Endothelial cell of umbilical vein (primary cell): ENCODE results near the gene RAPGEF6. TPM values are rescaled to one million over a fixed set of nuclear protein-coding genes. Genes with fewer than 3 reads are reported as not detected.

Experiments used
- BruUV-seq: library from RNA; stranded (reverse); fragments of 400-500 nt; replicated peaks from 2 replicates; lab custom pipeline; 2021; lab: Mats Ljungman, UMichigan
- CTCF ChIA-PET: fragments of 300-600, 350-600 bp; sonication (Branson Sonifier 250); formaldehyde crosslinking; loops from one replicate; lab custom pipeline; 2021; ENCODE audit warnings: antibody characterized with exemption, inconsistent platforms; lab: Charles Lee
- POLR2A ChIA-PET: fragments of 300-600, 350-600 bp; sonication (Branson Sonifier 250); formaldehyde crosslinking; loops from one replicate; lab custom pipeline; 2021; ENCODE audit warnings: antibody characterized with exemption, inconsistent platforms; lab: Charles Lee
- DNase-seq: peaks from one replicate; pipeline ENCODE4 v3.0.0-alpha.2; 2011; ENCODE audit warnings: low read depth, low spot score
- FAIRE-seq: peaks from 2 replicates; lab custom pipeline; 2011; peaks lifted over from hg19 to GRCh38; lab: Jason Lieb, UNC
- H2AFZ ChIP-seq: 2 replicates; pipeline ENCODE4 v1.6.0; 2012; ENCODE audit warnings: low read depth, low read length, control low read depth, inconsistent platforms
- H3K27ac ChIP-seq: 2 replicates; pipeline ENCODE4 v1.5.1; 2011; ENCODE audit warnings: low read depth, mild to moderate bottlenecking, control low read depth, low read length, moderate library complexity; ENCODE audit not compliant: insufficient read depth
- H3K27me3 ChIP-seq, 2 experiments: 2 replicates each; pipeline versions ENCODE4 v1.6.0 to v1.6.1; 2011; ENCODE audit warnings: low read length in 2 of 2, mixed read lengths in 1 of 2; ENCODE audit not compliant: control insufficient read depth in 2 of 2, insufficient read depth in 2 of 2
- H3K36me3 ChIP-seq, 2 experiments: 2 replicates in 1 of 2; 3 replicates in 1 of 2; pipeline ENCODE4 v1.5.1; 2011; ENCODE audit warnings: low read length in 2 of 2, mild to moderate bottlenecking in 1 of 2, moderate library complexity in 1 of 2; ENCODE audit not compliant: control insufficient read depth in 2 of 2, insufficient read depth in 2 of 2; ENCODE audit errors: extremely low read depth in 1 of 2
- H3K4me1 ChIP-seq: 3 replicates; pipeline ENCODE4 v1.5.1; 2011; ENCODE audit warnings: mild to moderate bottlenecking, low read length; ENCODE audit not compliant: control insufficient read depth, insufficient read depth; ENCODE audit errors: extremely low read depth
- H3K4me2 ChIP-seq: 2 replicates; pipeline ENCODE4 v1.6.1; 2011; ENCODE audit warnings: low read length, control low read depth, mixed read lengths; ENCODE audit not compliant: insufficient read depth
- H3K4me3 ChIP-seq, 3 experiments: fragments of 200-600 bp in 1 of 3; sonication (generic), shearing (Covaris generic) in 1 of 3; replicated peaks in 1 of 3; 2 replicates each; pipeline ENCODE4 v1.5.1; 2011 to 2016; ENCODE audit warnings: control low read depth in 3 of 3, low read length in 3 of 3, mild to moderate bottlenecking in 2 of 3, inconsistent platforms in 1 of 3, low read depth in 1 of 3, moderate library complexity in 1 of 3; ENCODE audit not compliant: insufficient read depth in 1 of 3
- H3K79me2 ChIP-seq: 2 replicates; pipeline ENCODE4 v1.6.0; 2012; ENCODE audit warnings: low read length, inconsistent platforms; ENCODE audit not compliant: control insufficient read depth, insufficient read depth
- H3K9ac ChIP-seq: replicated peaks from 2 replicates; pipeline ENCODE3; 2011; ENCODE audit warnings: low read length, control low read depth; ENCODE audit not compliant: insufficient read depth; ENCODE audit errors: extremely low read depth
- H3K9me1 ChIP-seq: replicated peaks from 3 replicates; pipeline ENCODE4 v1.6.0; 2011; ENCODE audit warnings: mild to moderate bottlenecking, low read length; ENCODE audit not compliant: control insufficient read depth, insufficient read depth; ENCODE audit errors: extremely low read depth
- H3K9me3 ChIP-seq: replicated peaks from 2 replicates; pipeline ENCODE4 v1.5.1; 2012; ENCODE audit warnings: low read length, inconsistent platforms; ENCODE audit not compliant: control insufficient read depth, insufficient read depth
- H4K20me1 ChIP-seq: replicated peaks from 2 replicates; pipeline ENCODE3; 2011; ENCODE audit warnings: mild to moderate bottlenecking, low read length; ENCODE audit not compliant: control insufficient read depth, insufficient read depth; ENCODE audit errors: extremely low read depth
- CTCF ChIP-seq, 2 donors: IDR thresholded peaks; 1 replicate in 1 of 2; 2 replicates in 1 of 2; pipeline ENCODE4 v1.5.1; 2011; ENCODE audit warnings: low read length in 2 of 2, mild to moderate bottlenecking in 2 of 2, moderate library complexity in 2 of 2, control low read depth in 1 of 2, inconsistent platforms in 1 of 2, low read depth in 1 of 2; ENCODE audit not compliant: insufficient read depth in 1 of 2; ENCODE audit errors: extremely low read depth in 1 of 2
- EZH2 ChIP-seq: IDR thresholded peaks from 2 replicates; pipeline ENCODE4 v1.6.1; 2012; ENCODE audit warnings: borderline replicate concordance, low read depth, mild to moderate bottlenecking, moderate library complexity, low read length, inconsistent platforms; ENCODE audit not compliant: severe bottlenecking
- FOS ChIP-seq: IDR thresholded peaks from 2 replicates; pipeline ENCODE4 v1.6.1; 2011; ENCODE audit warnings: mild to moderate bottlenecking, low read length, moderate library complexity, borderline replicate concordance; ENCODE audit not compliant: insufficient read depth
- GATA2 ChIP-seq: IDR thresholded peaks from 2 replicates; pipeline ENCODE4 v1.7.0; 2011; ENCODE audit warnings: low read depth, mild to moderate bottlenecking, moderate library complexity, mixed read lengths, low read length; ENCODE audit not compliant: insufficient read length, insufficient read depth
- JUN ChIP-seq: IDR thresholded peaks from 2 replicates; pipeline ENCODE4 v1.6.1; 2011; ENCODE audit warnings: borderline replicate concordance, low read depth; ENCODE audit not compliant: insufficient read length, insufficient read depth
- MAX ChIP-seq: IDR thresholded peaks from 2 replicates; pipeline ENCODE4 v1.6.1; 2011; ENCODE audit not compliant: insufficient read depth, insufficient read length
- MYC ChIP-seq: IDR thresholded peaks from one replicate; pipeline ENCODE4 v1.6.1; 2011; ENCODE audit warnings: mild to moderate bottlenecking, low read depth, low read length
- POLR2A ChIP-seq: IDR thresholded peaks from 2 replicates; pipeline ENCODE4 v1.6.1; 2012; ENCODE audit warnings: low read depth, mild to moderate bottlenecking, control low read depth, low read length
- POLR2AphosphoS5 ChIP-seq: IDR thresholded peaks from 2 replicates; pipeline ENCODE4 v1.6.1; 2012; ENCODE audit warnings: low read depth, mild to moderate bottlenecking, control low read depth, low read length, moderate library complexity; ENCODE audit not compliant: insufficient read depth
- dilution Hi-C: fragments of 300-500 bp; cut with MboI; formaldehyde crosslinking; loops from one replicate; pipeline ENCODE4 v1.15.0; 2019; ENCODE audit warnings: low sequenced_read_pairs; ENCODE audit not compliant: extremely low pct_ligation_motif_present
- intact Hi-C: fragments of 100-400 bp; cut with micrococcal nuclease; formaldehyde crosslinking; loops from one replicate; pipeline ENCODE4 v1.10.0; 2022
- polyA plus RNA-seq, 4 experiments: library from polyadenylated mRNA; depleted of rRNA in 3 of 4; stranded (reverse) in 3 of 4; unstranded in 1 of 4; fragments of >200 nt; gene quantifications; 2 replicates each; pipeline versions ENCODE4 v1.2.1 to v1.2.3, GENCODE V29; 2011 to 2012; ENCODE audit warnings: missing spikeins in 1 of 4
- total RNA-seq: library from RNA; stranded (reverse); gene quantifications from 2 replicates; pipeline ENCODE4 v1.2.3, GENCODE V29; 2021

RAPGEF6 gene
- total and polyA plus RNA-seq, 2 donors (not counting 3 experiments of a cell fraction or from before 2014, with no cell fraction given) = 3.5 to 17.5 TPM

- Histone ChIP-seq H3K4me1 (no peaks in the 10 kb centered on the region), H3K27ac (no peak overlapping the region), H3K79me2 (no peaks in the 10 kb centered on the region), H2AFZ (no peak overlapping the region), H3K36me3 (peaks cover 3% of the 10 kb centered on the region in 2 experiments), H3K9me1 (no peaks in the 10 kb centered on the region), H3K4me2 (no peak overlapping the region), H3K27me3 (no peaks in the 10 kb centered on the region), H4K20me1 (no peaks in the 10 kb centered on the region), H3K9me3 (no peaks in the 10 kb centered on the region), H3K4me3 (no peak overlapping the region), H3K9ac (no peak overlapping the region)
- ChIA-PET CTCF (interaction anchor here (0.5 to 4.7 kb wide), 30 partner anchors 14 to 1519 kb away, joined by 3 to 121 read pairs (median 4); partner anchors contain the start of genes CHSY3, HINT1 and IL3), POLR2A (interaction anchor here (0.5 kb wide), 1 partner anchor 100 kb away, joined by 13 read pairs; no protein-coding TSS in a partner anchor)
- intact Hi-C loops = loop anchor here (1.0 to 5.0 kb wide), 5 partner anchors 166 to 640 kb away; partner anchors contain the start of gene FNIP1
- TF ChIP-seq EZH2 (no peak), CTCF (IDR thresholded peaks at IDR 0.05; ENCODE audit: extremely low read depth in 1 of 2, insufficient read depth in 1 of 2, low read depth in 1 of 2, low read length in 2 of 2) (peak; percentile 47 to 56)
- no TSS peak for BruUV-seq
- FAIRE-seq (peak; percentile 72), DNase-seq (peak; percentile 46)
- dilution Hi-C loops = no loop called here
Measured at GRCh38 chr5:131423056-131423455, 212.0 kb downstream of the RAPGEF6 start.

- TF ChIP-seq POLR2AphosphoS5 (no peak), FOS (no peak), MYC (no peak), CTCF (IDR thresholded peaks at IDR 0.05; ENCODE audit: extremely low read depth in 1 of 2, insufficient read depth in 1 of 2, low read depth in 1 of 2, low read length in 2 of 2) (no peak), MAX (no peak), JUN (no peak), POLR2A (no peak), GATA2 (no peak), EZH2 (no peak)
- ChIA-PET CTCF (interaction anchor here (0.6 to 2.7 kb wide), 5 partner anchors 169 to 643 kb away, joined by 3 to 9 read pairs (median 5); no protein-coding TSS in a partner anchor), POLR2A (interaction anchor here (0.6 to 0.7 kb wide), 2 partner anchors 96 to 401 kb away, joined by 3 to 9 read pairs; no protein-coding TSS in a partner anchor)
- no peaks in the 10 kb centered on the region for H3K4me1 ChIP-seq
- H3K36me3 ChIP-seq = peaks cover 3% of the 10 kb centered on the region in 2 experiments
- H3K79me2 ChIP-seq = no peaks in the 10 kb centered on the region
- H4K20me1 ChIP-seq = no peaks in the 10 kb centered on the region
- DNase-seq = no peak
- H3K9me3 ChIP-seq = no peaks in the 10 kb centered on the region
- H3K27ac ChIP-seq = no peak overlapping the region
- H3K4me3 ChIP-seq = no peak overlapping the region
- no peak overlapping the region for H3K9ac ChIP-seq
- dilution Hi-C loops (no loop called here), intact Hi-C loops (loop anchor here (5.0 kb wide), 3 partner anchors 308 to 1313 kb away; partner anchors contain the start of gene FNIP1)
- no peak overlapping the region for H3K4me2 ChIP-seq
- no peak overlapping the region for H2AFZ ChIP-seq
- H3K9me1 ChIP-seq = no peaks in the 10 kb centered on the region
- BruUV-seq = no TSS peak
- FAIRE-seq = no peak
- no peaks in the 10 kb centered on the region for H3K27me3 ChIP-seq
Measured at GRCh38 chr5:131419877-131420276, 215.2 kb downstream of the RAPGEF6 start.
